ENCODE results near the gene FCN2. TPM values are rescaled to one million over a fixed set of nuclear protein-coding genes. Genes with fewer than 3 reads are reported as not detected.

Gene FCN2
- total and polyA plus RNA-seq, 2 experiments from 2014 or later = not detected

DNA sequence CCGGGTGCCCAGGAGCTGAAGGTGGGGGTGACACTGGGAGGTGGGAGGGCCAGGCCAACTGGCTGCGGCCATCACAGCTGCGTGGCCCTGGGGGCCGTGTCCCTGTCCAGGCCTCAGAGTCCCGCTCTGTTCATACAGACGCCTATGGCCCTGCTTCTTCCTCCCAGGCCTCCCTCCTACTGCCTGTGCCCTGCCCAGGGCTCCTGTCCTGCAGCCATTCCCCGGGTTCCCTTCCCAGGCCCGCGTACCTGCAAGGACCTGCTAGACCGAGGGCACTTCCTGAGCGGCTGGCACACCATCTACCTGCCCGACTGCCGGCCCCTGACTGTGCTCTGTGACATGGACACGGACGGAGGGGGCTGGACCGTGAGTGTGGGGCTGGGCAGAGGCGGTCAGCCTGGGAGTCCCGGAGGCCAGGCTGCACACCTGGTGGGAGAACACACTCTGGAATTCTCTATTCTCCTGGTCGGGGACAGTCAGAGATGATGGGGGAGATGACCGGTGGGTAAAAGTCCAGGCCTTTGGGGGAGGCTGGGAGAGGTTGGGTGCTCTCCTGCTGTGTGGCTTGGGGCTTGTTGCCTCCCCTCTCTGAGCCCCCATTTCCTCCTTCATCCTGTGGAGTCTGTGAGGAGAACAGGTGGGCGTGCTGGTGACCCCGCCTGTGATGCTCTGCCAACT lies 4.5 kb downstream of the FCN2 start:
- no peaks in the 10 kb centered on the region for H4K20me1 ChIP-seq (ENCODE audit: insufficient read depth, poor library complexity, severe bottlenecking)
- no peaks in the 10 kb centered on the region for H3K9me3 ChIP-seq (ENCODE audit: low read depth)
- WGBS (ENCODE audit: low lambda C conversion rate, missing lambda C conversion rate) = 96% methylated on average over 22 of the region's 22 CpGs
- H3K9me2 ChIP-seq (replicated peaks; ENCODE audit: insufficient read depth) = no peaks in the 10 kb centered on the region
- H2AFZ ChIP-seq = no peak overlapping the region
- H3K27me3 ChIP-seq = no peaks in the 10 kb centered on the region
- no peak overlapping the region for H3K27ac ChIP-seq
- no peak for TF ChIP-seq EZH2 (IDR thresholded peaks at IDR 0.05; ENCODE audit: borderline replicate concordance)
- no peak overlapping the region for H3K4me3 ChIP-seq
- H3K4me2 ChIP-seq = no peak overlapping the region
- no peak for DNase-seq (ENCODE audit: low spot score)
- no peaks in the 10 kb centered on the region for H3K79me2 ChIP-seq
- no peaks in the 10 kb centered on the region for H3K36me3 ChIP-seq (replicated peaks; ENCODE audit: insufficient read depth, low read depth)
- no peaks in the 10 kb centered on the region for H3K4me1 ChIP-seq (ENCODE audit: insufficient read depth)

DNA sequence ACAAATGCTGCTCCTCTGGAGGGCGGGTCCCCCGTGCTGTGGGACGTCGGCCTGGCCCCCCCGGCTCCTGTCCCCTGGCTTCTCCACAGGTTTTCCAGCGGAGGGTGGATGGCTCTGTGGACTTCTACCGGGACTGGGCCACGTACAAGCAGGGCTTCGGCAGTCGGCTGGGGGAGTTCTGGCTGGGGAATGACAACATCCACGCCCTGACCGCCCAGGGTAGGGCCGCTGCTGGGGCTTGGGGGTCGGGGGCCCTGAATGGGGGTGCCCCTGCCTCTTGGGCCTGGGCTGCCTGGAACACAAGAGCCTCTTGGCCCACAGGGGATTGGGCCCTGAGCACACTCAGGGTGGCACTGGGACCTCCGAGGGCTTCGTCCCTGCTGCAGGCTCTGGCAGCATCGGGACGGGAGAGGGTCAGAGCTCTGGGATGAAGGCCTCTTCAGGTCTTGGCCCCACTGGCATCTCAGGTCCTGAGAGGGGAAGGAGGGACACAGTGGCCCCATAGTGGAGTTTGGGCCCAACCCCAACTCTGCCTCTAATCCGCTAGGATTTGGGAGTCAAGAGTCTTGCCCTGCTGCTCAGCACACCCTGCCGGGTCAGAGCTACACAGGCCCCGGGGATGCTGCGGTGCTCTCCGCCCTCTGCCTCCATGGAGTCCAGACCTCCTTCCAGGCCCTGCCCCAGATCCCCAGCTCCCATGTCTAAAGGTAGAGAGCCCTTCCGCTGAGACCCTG lies 5.2 kb downstream of the FCN2 start:
- no peak overlapping the region for H2AFZ ChIP-seq
- H3K4me1 ChIP-seq (ENCODE audit: insufficient read depth) = no peaks in the 10 kb centered on the region
- no peaks in the 10 kb centered on the region for H4K20me1 ChIP-seq (ENCODE audit: insufficient read depth, poor library complexity, severe bottlenecking)
- no peak for DNase-seq (ENCODE audit: low spot score)
- H3K27ac ChIP-seq = no peak overlapping the region
- H3K4me2 ChIP-seq = no peak overlapping the region
- no peaks in the 10 kb centered on the region for H3K27me3 ChIP-seq
- H3K9me3 ChIP-seq (ENCODE audit: low read depth) = no peaks in the 10 kb centered on the region
- no peaks in the 10 kb centered on the region for H3K79me2 ChIP-seq
- H3K9me2 ChIP-seq (replicated peaks; ENCODE audit: insufficient read depth) = no peaks in the 10 kb centered on the region
- H3K36me3 ChIP-seq (replicated peaks; ENCODE audit: insufficient read depth, low read depth) = no peaks in the 10 kb centered on the region
- no peak overlapping the region for H3K4me3 ChIP-seq
- 93% methylated on average over 23 of the region's 24 CpGs for WGBS (ENCODE audit: low lambda C conversion rate, missing lambda C conversion rate)
- TF ChIP-seq EZH2 (IDR thresholded peaks at IDR 0.05; ENCODE audit: borderline replicate concordance) (no peak), EZH2phosphoT487 (IDR thresholded peaks at IDR 0.05; ENCODE audit: low read depth, severe bottlenecking, unreplicated experiment) (no peak)
- TF ChIP-seq, protein P1, sequence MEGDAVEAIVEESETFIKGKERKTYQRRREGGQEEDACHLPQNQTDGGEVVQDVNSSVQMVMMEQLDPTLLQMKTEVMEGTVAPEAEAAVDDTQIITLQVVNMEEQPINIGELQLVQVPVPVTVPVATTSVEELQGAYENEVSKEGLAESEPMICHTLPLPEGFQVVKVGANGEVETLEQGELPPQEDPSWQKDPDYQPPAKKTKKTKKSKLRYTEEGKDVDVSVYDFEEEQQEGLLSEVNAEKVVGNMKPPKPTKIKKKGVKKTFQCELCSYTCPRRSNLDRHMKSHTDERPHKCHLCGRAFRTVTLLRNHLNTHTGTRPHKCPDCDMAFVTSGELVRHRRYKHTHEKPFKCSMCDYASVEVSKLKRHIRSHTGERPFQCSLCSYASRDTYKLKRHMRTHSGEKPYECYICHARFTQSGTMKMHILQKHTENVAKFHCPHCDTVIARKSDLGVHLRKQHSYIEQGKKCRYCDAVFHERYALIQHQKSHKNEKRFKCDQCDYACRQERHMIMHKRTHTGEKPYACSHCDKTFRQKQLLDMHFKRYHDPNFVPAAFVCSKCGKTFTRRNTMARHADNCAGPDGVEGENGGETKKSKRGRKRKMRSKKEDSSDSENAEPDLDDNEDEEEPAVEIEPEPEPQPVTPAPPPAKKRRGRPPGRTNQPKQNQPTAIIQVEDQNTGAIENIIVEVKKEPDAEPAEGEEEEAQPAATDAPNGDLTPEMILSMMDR (IDR thresholded peaks at IDR 0.05; ENCODE audit: poor library complexity) = no peak

DNA sequence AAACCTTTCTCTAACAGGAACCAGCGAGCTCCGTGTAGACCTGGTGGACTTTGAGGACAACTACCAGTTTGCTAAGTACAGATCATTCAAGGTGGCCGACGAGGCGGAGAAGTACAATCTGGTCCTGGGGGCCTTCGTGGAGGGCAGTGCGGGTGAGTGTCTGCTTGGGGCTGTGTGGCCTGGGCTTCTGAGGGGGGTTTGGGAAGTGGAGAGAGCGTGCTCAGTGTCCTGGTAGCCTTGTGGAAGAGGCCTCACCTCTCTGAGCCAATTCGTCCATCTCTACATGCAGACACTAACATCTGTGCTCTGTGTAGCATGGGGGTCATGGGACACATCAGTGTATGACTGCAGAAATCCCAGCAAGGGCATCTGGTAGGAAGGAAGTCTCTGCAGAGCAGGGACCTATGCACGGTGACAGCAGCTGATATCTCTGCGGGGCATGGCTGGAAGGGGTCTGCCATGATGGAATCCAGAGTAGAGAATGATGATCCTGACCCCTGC lies 5.9 kb downstream of the FCN2 start:
- no peak overlapping the region for H3K4me2 ChIP-seq
- no peaks in the 10 kb centered on the region for H4K20me1 ChIP-seq (ENCODE audit: insufficient read depth, poor library complexity, severe bottlenecking)
- H2AFZ ChIP-seq = no peak overlapping the region
- TF ChIP-seq EZH2 (IDR thresholded peaks at IDR 0.05; ENCODE audit: borderline replicate concordance) = no peak
- no peak for TF ChIP-seq EZH2phosphoT487 (IDR thresholded peaks at IDR 0.05; ENCODE audit: low read depth, severe bottlenecking, unreplicated experiment)
- TF ChIP-seq, protein P1 (IDR thresholded peaks at IDR 0.05; ENCODE audit: poor library complexity) = no peak
- no peak overlapping the region for H3K27ac ChIP-seq
- H3K4me1 ChIP-seq (ENCODE audit: insufficient read depth) = no peaks in the 10 kb centered on the region
- WGBS (ENCODE audit: low lambda C conversion rate, missing lambda C conversion rate) = 93% methylated on average over 11 of the region's 11 CpGs
- H3K4me3 ChIP-seq = no peak overlapping the region
- no peaks in the 10 kb centered on the region for H3K9me2 ChIP-seq (replicated peaks; ENCODE audit: insufficient read depth)
- H3K79me2 ChIP-seq = no peaks in the 10 kb centered on the region
- H3K9me3 ChIP-seq (ENCODE audit: low read depth) = no peaks in the 10 kb centered on the region
- no peak for DNase-seq (ENCODE audit: low spot score)
- no peaks in the 10 kb centered on the region for H3K27me3 ChIP-seq
- H3K36me3 ChIP-seq (replicated peaks; ENCODE audit: insufficient read depth, low read depth) = no peaks in the 10 kb centered on the region

DNA sequence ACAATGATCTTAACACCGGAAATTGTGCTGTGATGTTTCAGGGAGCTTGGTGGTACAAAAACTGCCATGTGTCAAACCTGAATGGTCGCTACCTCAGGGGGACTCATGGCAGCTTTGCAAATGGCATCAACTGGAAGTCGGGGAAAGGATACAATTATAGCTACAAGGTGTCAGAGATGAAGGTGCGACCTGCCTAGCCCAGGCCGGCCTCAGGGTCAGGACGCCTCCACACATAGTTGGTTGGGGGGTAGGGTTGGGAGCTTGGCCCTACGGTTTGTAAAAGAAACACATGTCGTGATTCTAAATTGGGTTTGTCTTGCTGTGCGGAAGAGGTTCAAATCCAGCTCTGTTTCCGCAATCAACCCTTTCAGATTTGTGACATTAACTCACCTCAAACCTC lies 6.6 kb downstream of the FCN2 start:
- no peak for DNase-seq (ENCODE audit: low spot score)
- H3K36me3 ChIP-seq (replicated peaks; ENCODE audit: insufficient read depth, low read depth) = no peaks in the 10 kb centered on the region
- H3K9me3 ChIP-seq (ENCODE audit: low read depth) = no peaks in the 10 kb centered on the region
- TF ChIP-seq EZH2phosphoT487 (IDR thresholded peaks at IDR 0.05; ENCODE audit: low read depth, severe bottlenecking, unreplicated experiment) (no peak), EZH2 (IDR thresholded peaks at IDR 0.05; ENCODE audit: borderline replicate concordance) (no peak)
- TF ChIP-seq, protein P1 (IDR thresholded peaks at IDR 0.05; ENCODE audit: poor library complexity) = no peak
- no peaks in the 10 kb centered on the region for H3K79me2 ChIP-seq
- no peak overlapping the region for H3K4me3 ChIP-seq
- no peak overlapping the region for H2AFZ ChIP-seq
- no peak overlapping the region for H3K27ac ChIP-seq
- no peaks in the 10 kb centered on the region for H3K9me2 ChIP-seq (replicated peaks; ENCODE audit: insufficient read depth)
- 91% methylated on average over 10 of the region's 10 CpGs for WGBS (ENCODE audit: low lambda C conversion rate, missing lambda C conversion rate)
- no peaks in the 10 kb centered on the region for H4K20me1 ChIP-seq (ENCODE audit: insufficient read depth, poor library complexity, severe bottlenecking)
- H3K27me3 ChIP-seq = no peaks in the 10 kb centered on the region
- H3K4me2 ChIP-seq = no peak overlapping the region
- no peaks in the 10 kb centered on the region for H3K4me1 ChIP-seq (ENCODE audit: insufficient read depth)

All from hepatocyte (in vitro differentiated cells).